Measurements from ENCODE around the gene UBE2M. TPM values are rescaled to one million over a fixed set of nuclear protein-coding genes. Genes with fewer than 3 reads are reported as not detected.

UBE2M gene
- polyA plus RNA-seq, 2 of the 4 experiments (the other 2 are of a cell fraction): 139 to 190 TPM

- TF ChIP-seq GATA3 (IDR thresholded peaks at IDR 0.05; ENCODE audit: borderline replicate concordance): 0 out of 2 replicates have a peak, but pooled peaks have one; percentile 21
- TF ChIP-seq SMC3 (IDR thresholded peaks at IDR 0.05): peak; percentile 51
- TF ChIP-seq, protein P1, sequence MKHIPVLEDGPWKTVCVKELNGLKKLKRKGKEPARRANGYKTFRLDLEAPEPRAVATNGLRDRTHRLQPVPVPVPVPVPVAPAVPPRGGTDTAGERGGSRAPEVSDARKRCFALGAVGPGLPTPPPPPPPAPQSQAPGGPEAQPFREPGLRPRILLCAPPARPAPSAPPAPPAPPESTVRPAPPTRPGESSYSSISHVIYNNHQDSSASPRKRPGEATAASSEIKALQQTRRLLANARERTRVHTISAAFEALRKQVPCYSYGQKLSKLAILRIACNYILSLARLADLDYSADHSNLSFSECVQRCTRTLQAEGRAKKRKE (CRISPR knock-in tag; IDR thresholded peaks at IDR 0.05; ENCODE audit: low read depth): no peak
These were observed 44.5 kb downstream of the UBE2M start (continued) for GRCh38 chr19:58513694-58514563.

GRCh38 chr19:58513213-58513693 lies 45.2 kb downstream of the UBE2M start:
- no peak overlapping the region; the same call in 2 of the 3 replicates for H3K4me2 ChIP-seq
- ChIA-PET CTCF (interaction anchor here (0.8 to 10.5 kb wide), 8 partner anchors 6 to 68 kb away, joined by 3 to 113 read pairs (median 4); partner anchors contain the start of genes CHMP2A and ZBTB45), POLR2A (interaction anchor here (0.6 to 1.2 kb wide), 14 partner anchors 8 to 327 kb away, joined by 3 to 20 read pairs (median 4); partner anchors contain the start of genes CHMP2A, TRIM28 and UBE2M)
- FAIRE-seq (no peak), ATAC-seq (no peak), DNase-seq (ENCODE audit: low read depth in 1 of 2, low spot score in 1 of 2) (no peak)
- no peak for TF ChIP-seq JUNB (IDR thresholded peaks at IDR 0.05)
- no peak for TF ChIP-seq EHMT2 (IDR thresholded peaks at IDR 0.05; ENCODE audit: low read depth)
- no peak for TF ChIP-seq FOSL2 (IDR thresholded peaks at IDR 0.05)
- TF ChIP-seq FOSL2 (CRISPR knock-in tag; IDR thresholded peaks at IDR 0.05): no peak
- peak overlapping the region; percentile 71 to 86; a peak in 4 of 6 replicates for H3K27ac ChIP-seq
- 77% methylated on average over 10 of the region's 10 CpGs for WGBS (ENCODE audit: missing lambda C conversion rate)
- H3K9me3 ChIP-seq: no peaks in the 10 kb centered on the region
- peaks cover 13% of the 10 kb centered on the region for H3K4me1 ChIP-seq
- no peak overlapping the region for H3K4me3 ChIP-seq

DNA sequence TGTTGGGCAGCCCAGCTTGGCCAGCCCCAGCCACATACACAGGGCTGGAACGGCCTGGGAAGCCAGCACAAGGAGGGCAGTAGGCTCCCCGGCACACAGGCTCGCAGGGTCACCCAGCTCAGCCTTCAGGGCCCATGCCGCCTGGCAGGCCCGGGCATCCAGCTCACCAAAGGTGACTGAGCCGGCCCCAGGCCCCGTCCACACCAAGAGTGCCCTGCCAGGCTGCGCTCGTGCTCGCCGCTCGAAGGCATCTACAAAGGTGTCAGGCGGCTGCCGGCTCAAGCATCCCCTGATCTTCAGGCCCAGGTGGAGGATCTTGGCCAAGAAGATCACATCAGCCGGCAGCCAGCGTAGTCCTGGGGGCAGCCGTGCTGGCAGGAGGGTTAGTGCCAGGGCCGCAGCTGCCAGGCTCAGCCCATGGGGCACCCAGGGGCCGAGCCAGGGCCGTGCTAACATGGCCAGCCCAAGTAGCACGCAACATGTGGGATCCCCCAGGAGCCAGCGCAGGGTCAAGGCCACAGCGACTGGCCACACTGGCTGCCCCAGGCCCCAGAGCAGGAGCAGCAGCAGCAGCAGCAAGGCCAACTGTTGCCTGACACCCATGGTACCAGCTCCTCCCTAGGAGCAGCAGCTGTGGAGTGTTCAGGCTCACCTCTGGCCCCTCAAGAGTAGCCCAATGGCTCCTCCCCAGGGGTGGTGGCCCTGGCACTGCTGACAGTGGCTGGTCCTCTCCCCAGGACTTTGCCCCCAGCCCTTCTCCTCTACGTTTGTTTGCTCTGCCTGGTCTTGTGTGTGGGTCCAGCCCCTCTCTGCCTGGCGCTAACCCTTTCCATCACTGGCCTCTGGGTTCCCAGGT lies 46.8 kb downstream of the UBE2M start, which contains the start of gene SLC27A5:
Gene SLC27A5 (minus strand): TSS at position 640 of the 856 bp plus-strand sequence. CDS start 37 bp downstream, at position 603.
- H3K4me1 ChIP-seq: peaks cover 5% of the 10 kb centered on the region; the same call in 1 of the 3 replicates
- FAIRE-seq (no peak), ATAC-seq (peak; percentile 10 to 15; a peak in 3 of 6 replicates), DNase-seq (ENCODE audit: low read depth in 1 of 2, low spot score in 1 of 2) (no peak)
- H3K4me3 ChIP-seq: no peak within 1 kb of the TSS
- CTCF ChIA-PET: interaction anchor here (1.0 to 10.5 kb wide), 6 partner anchors 8 to 43 kb away, joined by 3 to 113 read pairs (median 4); partner anchors contain the start of genes CHMP2A, ZBTB45 and ZNF446
- H3K27ac ChIP-seq: no peak within 1 kb of the TSS
- H3K4me2 ChIP-seq: no peak within 1 kb of the TSS
- POLR2A ChIA-PET: interaction anchor here (1.0 to 1.8 kb wide), 3 partner anchors 8 to 64 kb away, joined by 3 to 9 read pairs (median 3); partner anchors contain the start of genes TRIM28 and ZBTB45
- 89% methylated on average over 19 of the region's 25 CpGs for WGBS (ENCODE audit: missing lambda C conversion rate)
- H3K9me3 ChIP-seq: no peaks in the 10 kb centered on the region
- TF ChIP-seq CBX2 (IDR thresholded peaks at IDR 0.05; ENCODE audit: borderline replicate concordance, low read depth): no peak
- TF ChIP-seq RARB (CRISPR knock-in tag; IDR thresholded peaks at IDR 0.05): no peak
- peak; percentile 12; the same call in 1 of the 2 replicates for TF ChIP-seq PBX3 (IDR thresholded peaks at IDR 0.05)
- TF ChIP-seq TFCP2L1 (CRISPR knock-in tag; IDR thresholded peaks at IDR 0.05): no peak
- no peak for TF ChIP-seq FOSB (CRISPR knock-in tag; IDR thresholded peaks at IDR 0.05)
- no peak for TF ChIP-seq PHF8 (IDR thresholded peaks at IDR 0.05; ENCODE audit: borderline replicate concordance, low read depth)
- no peak for TF ChIP-seq HEYL (CRISPR knock-in tag; IDR thresholded peaks at IDR 0.05)
